BE2C (cell line): ENCODE results near the gene TNS3.

Experiments
- DNase-seq: peaks from one replicate; pipeline ENCODE4 v3.0.0-alpha.2; 2020
- H3K27me3 ChIP-seq: fragments of 250-450 bp; sonication (Bioruptor Pico); 2 replicates; pipeline ENCODE4 v1.5.1; 2020; ENCODE audit warnings: mild to moderate bottlenecking
- H3K36me3 ChIP-seq: fragments of 250-450 bp; sonication (Bioruptor Pico); 2 replicates; pipeline ENCODE4 v1.5.1; 2020; ENCODE audit warnings: mild to moderate bottlenecking
- H3K4me1 ChIP-seq: fragments of 250-450 bp; sonication (Bioruptor Pico); 2 replicates; pipeline ENCODE4 v1.5.1; 2020
- H3K4me3 ChIP-seq: 2 replicates; pipeline ENCODE4 v1.5.1; 2011; ENCODE audit warnings: low read depth, low read length
- H3K9me3 ChIP-seq: fragments of 250-450 bp; sonication (Bioruptor Pico); 2 replicates; pipeline ENCODE4 v1.5.1; 2020
- CTCF ChIP-seq: IDR thresholded peaks from 2 replicates; pipeline ENCODE4 v1.5.1; 2012; ENCODE audit warnings: mild to moderate bottlenecking, low read depth, low read length

TNS3 gene

DNA sequence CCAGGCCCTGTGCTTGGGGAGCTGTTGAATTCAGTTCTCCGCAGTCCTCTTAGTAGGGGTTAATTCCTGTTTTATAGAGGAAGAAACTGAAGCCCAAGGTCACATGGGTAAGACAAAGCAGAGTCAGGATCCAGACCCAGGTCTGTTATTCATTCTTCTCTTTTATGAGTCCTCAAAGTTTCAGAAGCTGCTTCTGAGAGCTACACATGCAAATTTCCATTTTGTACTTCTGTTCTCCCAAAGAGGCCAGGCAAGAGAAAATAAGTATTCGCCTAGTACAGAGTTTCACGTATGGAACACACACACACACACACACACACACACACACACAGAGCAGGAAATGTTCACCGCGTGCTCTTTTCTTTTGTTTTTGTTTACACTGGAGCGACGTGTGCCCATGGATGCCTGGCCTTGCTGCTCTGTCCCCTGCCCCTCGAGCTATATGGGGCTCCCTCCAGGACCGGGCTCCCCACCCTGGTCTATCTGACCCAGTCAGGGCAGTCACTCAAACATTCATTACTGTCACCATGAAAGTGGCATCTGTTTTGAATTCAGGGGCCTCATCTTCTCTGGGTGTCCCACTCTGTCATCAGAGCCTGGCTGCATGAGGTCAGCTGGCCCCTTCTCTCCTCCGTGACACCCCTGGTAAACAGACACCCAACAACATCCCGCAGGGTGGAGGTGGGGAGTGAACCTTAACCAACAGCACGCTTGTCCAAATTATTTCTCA lies 84.4 kb downstream of the TNS3 start:
- Histone ChIP-seq H3K27me3 (no peaks in the 10 kb centered on the region), H3K4me1 (no peaks in the 10 kb centered on the region; the same call in 1 of the 2 replicates), H3K9me3 (no peaks in the 10 kb centered on the region), H3K36me3 (no peaks in the 10 kb centered on the region), H3K4me3 (no peak overlapping the region)
- TF ChIP-seq CTCF, result no peak
- DNase-seq, result no peak

GRCh38 chr7:47496666-47497065 lies 85.2 kb downstream of the TNS3 start:
- Histone ChIP-seq H3K9me3 (no peaks in the 10 kb centered on the region), H3K4me3 (no peak overlapping the region), H3K4me1 (no peaks in the 10 kb centered on the region; the same call in 1 of the 2 replicates), H3K27me3 (no peaks in the 10 kb centered on the region), H3K36me3 (no peaks in the 10 kb centered on the region)
- DNase-seq, result no peak
- no peak for TF ChIP-seq CTCF

DNA sequence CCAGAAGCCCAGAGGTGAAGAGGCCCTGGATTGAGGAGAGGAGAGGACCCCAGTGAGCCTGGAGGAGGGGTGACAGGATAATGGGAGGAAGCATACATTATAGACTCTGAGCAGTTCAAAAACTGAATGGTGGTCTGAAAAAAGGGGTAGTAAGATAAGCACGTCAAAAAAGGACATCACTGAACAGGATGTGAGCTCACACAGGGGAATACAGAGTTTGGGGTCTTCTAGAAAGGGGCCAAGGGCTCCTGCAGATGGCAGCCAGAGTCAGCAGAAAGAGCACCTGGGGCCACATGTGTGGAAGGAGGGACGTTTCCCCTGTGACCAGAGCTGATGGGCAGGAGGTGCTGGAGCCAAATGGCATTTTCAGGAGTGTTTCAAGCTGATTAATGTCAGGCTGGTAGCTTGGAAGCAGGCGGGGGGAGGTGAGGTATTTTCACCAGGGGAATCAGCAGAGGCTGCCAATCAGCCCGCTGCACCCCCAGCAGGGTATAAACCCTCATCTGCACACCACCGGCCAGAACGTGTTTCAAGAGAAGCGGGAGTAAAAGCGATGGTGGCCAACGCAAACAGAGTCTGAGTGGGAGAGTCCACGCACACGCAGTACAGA lies 85.8 kb downstream of the TNS3 start:
- DNase-seq, result no peak
- H3K36me3 ChIP-seq, result no peaks in the 10 kb centered on the region
- no peaks in the 10 kb centered on the region for H3K9me3 ChIP-seq
- no peaks in the 10 kb centered on the region; the same call in 1 of the 2 replicates for H3K4me1 ChIP-seq
- no peak overlapping the region for H3K4me3 ChIP-seq
- TF ChIP-seq CTCF, result no peak
- H3K27me3 ChIP-seq, result no peaks in the 10 kb centered on the region

- peaks cover 7% of the 10 kb centered on the region; the same call in 1 of the 2 replicates for H3K4me1 ChIP-seq
- no peaks in the 10 kb centered on the region for H3K9me3 ChIP-seq
- no peaks in the 10 kb centered on the region for H3K27me3 ChIP-seq
- H3K4me3 ChIP-seq, result no peak overlapping the region
- H3K36me3 ChIP-seq, result no peaks in the 10 kb centered on the region
- TF ChIP-seq CTCF, result no peak
- no peak for DNase-seq
Observed at GRCh38 chr7:47493976-47494911, 87.7 kb downstream of the TNS3 start.

DNA sequence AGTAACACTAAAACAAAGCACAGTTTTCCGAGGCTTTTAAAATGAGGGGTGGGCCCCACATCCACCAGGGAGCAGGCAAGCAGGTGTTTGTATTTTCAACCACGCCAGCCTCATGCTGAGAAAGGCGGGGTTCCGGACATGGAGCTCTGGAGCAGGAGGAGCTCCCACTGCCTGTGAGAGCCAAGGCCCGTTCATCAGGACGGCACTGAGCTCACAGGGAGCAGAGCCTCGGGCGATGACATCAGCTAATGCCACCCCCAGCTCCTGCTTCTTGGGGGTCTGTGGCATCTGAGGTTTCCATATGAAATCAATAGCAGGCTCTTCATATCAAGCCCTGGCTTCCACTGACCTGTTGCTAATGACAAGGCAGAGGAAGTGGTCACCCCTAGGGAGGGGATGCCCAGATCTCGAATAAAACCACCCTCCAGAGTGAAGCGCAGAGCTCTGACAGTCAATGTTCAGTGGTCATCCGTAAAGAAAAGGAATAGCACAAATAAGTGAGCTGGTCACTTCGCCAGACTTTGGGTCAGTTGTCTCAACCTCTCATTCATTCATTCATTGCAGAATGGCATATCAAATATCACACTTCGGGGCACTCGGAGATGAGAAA lies 89.1 kb downstream of the TNS3 start:
- H3K4me1 ChIP-seq, result peaks cover 7% of the 10 kb centered on the region; the same call in 1 of the 2 replicates

More for the DNA sequence above, 89.1 kb downstream of the TNS3 start:
- Histone ChIP-seq H3K9me3 (no peaks in the 10 kb centered on the region), H3K27me3 (no peaks in the 10 kb centered on the region), H3K36me3 (no peaks in the 10 kb centered on the region), H3K4me3 (no peak overlapping the region)
- DNase-seq, result no peak
- no peak for TF ChIP-seq CTCF
